H1 (cell line): ENCODE data around the gene LCORL. TPM values are rescaled to one million over a fixed set of nuclear protein-coding genes. Genes with fewer than 3 reads are reported as not detected.

Experiments
- CTCF ChIA-PET: fragments of 300-600 bp; sonication (Branson Sonifier 250); formaldehyde crosslinking; loops from one replicate; lab custom pipeline; 2021; ENCODE audit not compliant: partially characterized antibody; lab: Charles Lee
- POLR2A ChIA-PET: fragments of 300-600 bp; sonication (Branson Sonifier 250); formaldehyde crosslinking; loops from one replicate; lab custom pipeline; 2021; ENCODE audit warnings: inconsistent platforms; ENCODE audit not compliant: partially characterized antibody; lab: Charles Lee
- DNase-seq, 2 experiments: peaks; one replicate each; pipeline versions ENCODE4 v3.0.0 to v3.0.0-alpha.2; 2010 to 2022; ENCODE audit warnings: low spot score in 2 of 2, low read depth in 1 of 2, mixed read lengths in 1 of 2
- FAIRE-seq: peaks from 2 replicates; lab custom pipeline; 2011; peaks lifted over from hg19 to GRCh38; lab: Jason Lieb, UNC
- H2AFZ ChIP-seq: 2 replicates; pipeline ENCODE4 v1.8.1; 2012; ENCODE audit warnings: low read length, inconsistent platforms
- H2AK5ac ChIP-seq: 2 replicates; pipeline ENCODE4 v1.6.1; 2013; ENCODE audit warnings: low read depth, low read length
- H2BK120ac ChIP-seq: replicated peaks from 2 replicates; pipeline ENCODE3; 2013; ENCODE audit warnings: low read depth, low read length, inconsistent platforms
- H2BK12ac ChIP-seq: 2 replicates; pipeline ENCODE4 v1.6.1; 2013; ENCODE audit warnings: low read depth, low read length
- H2BK15ac ChIP-seq: 2 replicates; pipeline ENCODE4 v1.6.1; 2013; ENCODE audit warnings: low read length
- H2BK20ac ChIP-seq: 2 replicates; pipeline ENCODE4 v1.6.1; 2013; ENCODE audit warnings: low read length
- H2BK5ac ChIP-seq: 2 replicates; pipeline ENCODE4 v1.6.1; 2013; ENCODE audit warnings: low read depth, low read length
- H3K14ac ChIP-seq: 2 replicates; pipeline ENCODE4 v1.6.1; 2013; ENCODE audit warnings: inconsistent platforms; ENCODE audit not compliant: insufficient read length
- H3K18ac ChIP-seq: 2 replicates; pipeline ENCODE4 v1.6.1; 2013; ENCODE audit warnings: low read length; ENCODE audit errors: extremely low read depth
- H3K23ac ChIP-seq: 2 replicates; pipeline ENCODE4 v1.6.1; 2013; ENCODE audit warnings: inconsistent platforms; ENCODE audit not compliant: insufficient read length
- H3K23me2 ChIP-seq: 2 replicates; pipeline ENCODE4 v1.6.1; 2013; ENCODE audit warnings: low read depth, low read length
- H3K27ac ChIP-seq: 2 replicates; pipeline ENCODE4 v1.6.1; 2011; ENCODE audit warnings: low read depth, low read length, inconsistent platforms
- H3K27me3 ChIP-seq, 4 experiments: replicated peaks in 1 of 4; 1 replicate in 1 of 4; 2 replicates in 3 of 4; pipeline versions ENCODE4 v1.6.1 to v1.8.1; 2011 to 2013; ENCODE audit warnings: low read length in 3 of 4, mild to moderate bottlenecking in 3 of 4, inconsistent platforms in 2 of 4, mixed read lengths in 2 of 4, moderate library complexity in 1 of 4; ENCODE audit not compliant: control insufficient read depth in 3 of 4, insufficient read depth in 3 of 4; ENCODE audit errors: extremely low read depth in 1 of 4
- H3K36me3 ChIP-seq, 4 experiments: 2 replicates each; pipeline versions ENCODE4 v1.6.1 to v1.8.1; 2011 to 2013; ENCODE audit warnings: mild to moderate bottlenecking in 4 of 4, low read length in 3 of 4, moderate library complexity in 2 of 4, control low read depth in 1 of 4, inconsistent platforms in 1 of 4; ENCODE audit not compliant: insufficient read depth in 4 of 4, control insufficient read depth in 2 of 4
- H3K4ac ChIP-seq: replicated peaks from 2 replicates; pipeline ENCODE3; 2013; ENCODE audit warnings: low read length, low read depth, mixed read lengths, inconsistent platforms; ENCODE audit not compliant: insufficient read length
- H3K4me1 ChIP-seq, 4 experiments: replicated peaks in 1 of 4; 1 replicate in 1 of 4; 2 replicates in 3 of 4; pipeline versions ENCODE4 v1.6.1 to v1.8.1; 2011 to 2013; ENCODE audit warnings: low read length in 3 of 4, inconsistent platforms in 2 of 4, mixed read lengths in 1 of 4; ENCODE audit not compliant: insufficient read depth in 4 of 4, control insufficient read depth in 3 of 4
- H3K4me2 ChIP-seq, 2 experiments: 2 replicates each; pipeline versions ENCODE4 v1.6.1 to v1.8.1; 2011 to 2013; ENCODE audit warnings: low read depth in 2 of 2, low read length in 2 of 2, control low read depth in 1 of 2, inconsistent platforms in 1 of 2, mild to moderate bottlenecking in 1 of 2; ENCODE audit not compliant: insufficient read depth in 1 of 2
- H3K4me3 ChIP-seq, 4 experiments: fragments of 200-600, 300-600 bp in 1 of 4; sonication (generic), shearing (Covaris generic), sonication (Bioruptor Twin) in 1 of 4; 2 replicates each; pipeline versions ENCODE4 v1.5.1 to v1.8.1; 2011 to 2016; ENCODE audit warnings: low read length in 4 of 4, low read depth in 3 of 4, control low read depth in 2 of 4, inconsistent platforms in 2 of 4, mild to moderate bottlenecking in 2 of 4, mixed read lengths in 1 of 4, moderate library complexity in 1 of 4; ENCODE audit not compliant: insufficient read depth in 2 of 4; ENCODE audit errors: extremely low read depth in 1 of 4
- H3K56ac ChIP-seq: replicated peaks from 2 replicates; pipeline ENCODE3; 2013; ENCODE audit warnings: low read depth, mild to moderate bottlenecking, mixed read lengths, low read length, inconsistent platforms; ENCODE audit not compliant: insufficient read length
- H3K79me1 ChIP-seq: 2 replicates; pipeline ENCODE4 v1.6.1; 2013; ENCODE audit warnings: low read depth, low read length, control low read depth
- H3K79me2 ChIP-seq, 2 experiments: 2 replicates each; pipeline versions ENCODE4 v1.6.1 to v1.8.1; 2012 to 2013; ENCODE audit warnings: low read length in 2 of 2, mild to moderate bottlenecking in 2 of 2, inconsistent platforms in 1 of 2; ENCODE audit not compliant: insufficient read depth in 2 of 2, control insufficient read depth in 1 of 2
- H3K9ac ChIP-seq, 4 experiments: replicated peaks in 1 of 4; 1 replicate in 1 of 4; 2 replicates in 3 of 4; pipeline versions ENCODE4 v1.6.1 to v1.8.1; 2011 to 2013; ENCODE audit warnings: low read depth in 3 of 4, low read length in 3 of 4, control low read depth in 2 of 4, mild to moderate bottlenecking in 2 of 4, moderate library complexity in 2 of 4, inconsistent platforms in 1 of 4; ENCODE audit errors: extremely low read depth in 1 of 4
- H3K9me3 ChIP-seq, 2 experiments: 2 replicates each; pipeline versions ENCODE4 v1.6.1 to v1.8.1; 2012 to 2013; ENCODE audit warnings: mild to moderate bottlenecking in 2 of 2, moderate library complexity in 2 of 2, control low read depth in 1 of 2, inconsistent platforms in 1 of 2, low read depth in 1 of 2, low read length in 1 of 2, mixed read lengths in 1 of 2; ENCODE audit not compliant: insufficient read depth in 2 of 2
- H4K20me1 ChIP-seq, 2 experiments: replicated peaks in 1 of 2; 2 replicates each; pipeline versions ENCODE3 to v1.8.1; 2011 to 2013; ENCODE audit warnings: inconsistent platforms in 2 of 2, low read length in 2 of 2, mild to moderate bottlenecking in 1 of 2; ENCODE audit not compliant: insufficient read depth in 2 of 2, control insufficient read depth in 1 of 2
- H4K5ac ChIP-seq: 2 replicates; pipeline ENCODE4 v1.6.1; 2013; ENCODE audit warnings: low read length, low read depth, mixed read lengths, inconsistent platforms; ENCODE audit not compliant: insufficient read length
- H4K8ac ChIP-seq: 2 replicates; pipeline ENCODE4 v1.8.0; 2013; ENCODE audit warnings: mild to moderate bottlenecking, moderate library complexity, low read length, inconsistent platforms; ENCODE audit not compliant: insufficient read depth; ENCODE audit errors: extremely low read depth
- H4K91ac ChIP-seq: replicated peaks from 2 replicates; pipeline ENCODE3; 2013; ENCODE audit warnings: low read length, mixed read lengths, inconsistent platforms; ENCODE audit not compliant: insufficient read length
- CHD1 ChIP-seq: IDR thresholded peaks from 2 replicates; pipeline ENCODE4 v1.6.1; 2012; ENCODE audit warnings: low read depth, low read length, improper control_type of control experiment
- CREB1 ChIP-seq: IDR thresholded peaks from 2 replicates; pipeline ENCODE4 v1.6.1; 2012; ENCODE audit warnings: inconsistent platforms
- HDAC2 ChIP-seq, 2 experiments: fragments of 300-600 bp in 1 of 2; sonication (generic) in 1 of 2; IDR thresholded peaks; 2 replicates each; pipeline ENCODE4 v1.6.1; 2011 to 2012; ENCODE audit warnings: low read depth in 2 of 2, low read length in 2 of 2, mild to moderate bottlenecking in 2 of 2, moderate library complexity in 2 of 2, borderline replicate concordance in 1 of 2, inconsistent platforms in 1 of 2
- JUN ChIP-seq: IDR thresholded peaks from 2 replicates; pipeline ENCODE4 v1.6.1; 2011; ENCODE audit warnings: low read depth, mild to moderate bottlenecking, improper control_type of control experiment, low read length
- MAFK ChIP-seq: IDR thresholded peaks from 2 replicates; pipeline ENCODE4 v1.6.1; 2012; ENCODE audit warnings: low read depth, mild to moderate bottlenecking, improper control_type of control experiment, low read length
- NRF1 ChIP-seq: IDR thresholded peaks from 2 replicates; pipeline ENCODE4 v1.6.1; 2011; ENCODE audit warnings: mild to moderate bottlenecking, low read depth, low read length, improper control_type of control experiment
- POU5F1 ChIP-seq: IDR thresholded peaks from 2 replicates; pipeline ENCODE4 v1.6.1; 2011; ENCODE audit warnings: low read depth, mild to moderate bottlenecking, low read length, moderate library complexity
- RAD21 ChIP-seq, 2 experiments: IDR thresholded peaks in 1 of 2; conservative IDR thresholded peaks in 1 of 2; 2 replicates each; pipeline ENCODE4 v1.6.1; 2011; ENCODE audit warnings: low read depth in 2 of 2, low read length in 2 of 2, improper control_type of control experiment in 1 of 2, inconsistent platforms in 1 of 2, mild to moderate bottlenecking in 1 of 2, moderate library complexity in 1 of 2
- RBBP5 ChIP-seq: IDR thresholded peaks from 2 replicates; pipeline ENCODE4 v1.7.1; 2012; ENCODE audit warnings: low read depth, mild to moderate bottlenecking, inconsistent platforms, low read length, moderate library complexity, borderline replicate concordance
- SP2 ChIP-seq: IDR thresholded peaks from 2 replicates; pipeline ENCODE4 v1.6.1; 2012; ENCODE audit warnings: mild to moderate bottlenecking, low read length, inconsistent platforms
- SRF ChIP-seq: IDR thresholded peaks from 2 replicates; pipeline ENCODE4 v1.6.1; 2011; ENCODE audit warnings: mild to moderate bottlenecking, low read depth, low read length, moderate library complexity
- TEAD4 ChIP-seq: IDR thresholded peaks from 2 replicates; pipeline ENCODE4 v1.6.1; 2012; ENCODE audit warnings: low read depth, low read length, inconsistent platforms, mixed read lengths
- USF2 ChIP-seq: IDR thresholded peaks from 2 replicates; pipeline ENCODE4 v1.6.1; 2011; ENCODE audit warnings: low read length, improper control_type of control experiment
- YY1 ChIP-seq: IDR thresholded peaks from 2 replicates; pipeline ENCODE4 v1.6.1; 2011; ENCODE audit warnings: low read depth, mild to moderate bottlenecking, low read length
- WGBS, 2 experiments: shearing (Covaris generic) in 1 of 2; methylation state at CpG; one replicate each; pipeline versions ENCODE4 v1.1.6 to v1.1.7; 2013 to 2015; ENCODE audit warnings: low lambda C conversion rate in 2 of 2, mixed read lengths in 2 of 2, inconsistent platforms in 1 of 2, low coverage in 1 of 2, missing lambda C conversion rate in 1 of 2; ENCODE audit not compliant: insufficient replicate concordance in 2 of 2, insufficient coverage in 1 of 2, insufficient read length in 1 of 2; ENCODE audit errors: extremely low coverage in 1 of 2, missing lambda C conversion rate in 1 of 2; 5-methylcytosine and 5-hydroxymethylcytosine counted together
- polyA plus RNA-seq, 7 experiments: library from polyadenylated mRNA; depleted of rRNA in 3 of 7; stranded (reverse) in 5 of 7; unstranded in 2 of 7; fragments of >200 nt in 5 of 7; fragments of 200-250 nt in 2 of 7; gene quantifications; 1 replicate in 5 of 7; 2 replicates in 1 of 7; 4 replicates in 1 of 7; pipeline versions ENCODE4 v1.2.1 to v1.2.3, GENCODE V29; 2011 to 2013; ENCODE audit warnings: missing spikeins in 2 of 7, mixed read lengths in 2 of 7
- total RNA-seq: library from RNA; stranded (reverse); fragmentation: NEBNext Ultra II Directional; extraction: Animal tissue kit (Norgen Biotek cat#: 25700); gene quantifications from 2 replicates; pipeline ENCODE4 v1.2.1, GENCODE V29; 2021

LCORL gene
- total and polyA plus RNA-seq, 2 of the 8 experiments (the other 6 are each of a cell fraction or from before 2014, with no cell fraction given): 2.2 to 19.2 TPM

GRCh38 chr4:18052158-18052557, 30.6 kb upstream of the LCORL start:
- H3K79me1 ChIP-seq: no peaks in the 10 kb centered on the region
- no peak overlapping the region for H2AK5ac ChIP-seq
- H2BK5ac ChIP-seq: no peak overlapping the region
- no peak overlapping the region for H2BK12ac ChIP-seq
- WGBS, 2 experiments: 89% methylated on average over 1 of the region's 1 CpG; no CpG with 5 or more reads in 1 of the 2 experiments
- no peak overlapping the region for H3K23ac ChIP-seq
- peaks cover 0 to 1% (median 0%) of the 10 kb centered on the region in 4 experiments; a peak in 1 of 7 replicates for H3K27me3 ChIP-seq
- no peak overlapping the region for H3K4me3 ChIP-seq
- H4K8ac ChIP-seq: no peak overlapping the region
- H3K14ac ChIP-seq: no peak overlapping the region
- H2AFZ ChIP-seq: no peak overlapping the region
- H3K4me1 ChIP-seq: no peaks in the 10 kb centered on the region
- CTCF ChIA-PET: no interaction called here
- H4K5ac ChIP-seq: no peak overlapping the region
- no peak overlapping the region for H3K27ac ChIP-seq
- H3K4me2 ChIP-seq: no peak overlapping the region
- FAIRE-seq: no peak
- no peak overlapping the region for H2BK15ac ChIP-seq
- H4K91ac ChIP-seq: no peak overlapping the region
- peaks cover 20 to 26% of the 10 kb centered on the region in 2 experiments for H3K9me3 ChIP-seq
- no peaks in the 10 kb centered on the region for H4K20me1 ChIP-seq
- H3K18ac ChIP-seq: no peak overlapping the region
- H3K9ac ChIP-seq: no peak overlapping the region
- POLR2A ChIA-PET: no interaction called here
- no peak overlapping the region for H2BK20ac ChIP-seq
- DNase-seq: no peak
- no peak overlapping the region for H3K56ac ChIP-seq
- H2BK120ac ChIP-seq: no peak overlapping the region
- H3K79me2 ChIP-seq: no peaks in the 10 kb centered on the region
- H3K36me3 ChIP-seq: no peaks in the 10 kb centered on the region
- no peak overlapping the region for H3K4ac ChIP-seq
- H3K23me2 ChIP-seq: no peaks in the 10 kb centered on the region
- TF ChIP-seq CHD1: no peak
- TF ChIP-seq HDAC2 (IDR thresholded peaks at IDR 0.05; ENCODE audit: borderline replicate concordance in 1 of 2, low read depth in 2 of 2, low read length in 2 of 2): no peak
- TF ChIP-seq SRF: no peak
- TF ChIP-seq YY1: no peak
- no peak for TF ChIP-seq SP2
- no peak for TF ChIP-seq POU5F1
- TF ChIP-seq NRF1: no peak
- TF ChIP-seq TEAD4: no peak
- TF ChIP-seq RBBP5: no peak
- no peak for TF ChIP-seq CREB1
- TF ChIP-seq USF2: no peak
- TF ChIP-seq RAD21 (IDR thresholded peaks at IDR 0.05 in 1 of 2, conservative IDR thresholded peaks at IDR 0.05 in 1 of 2; ENCODE audit: low read depth in 2 of 2, low read length in 2 of 2): no peak
- TF ChIP-seq MAFK: no peak
- TF ChIP-seq JUN: no peak
